HK-2 (cell line): ENCODE data around the gene AP4S1.
"Not testable (repeated sequence)": the region's sequence is repeated elsewhere in the genome, so short reads cannot be mapped to it uniquely, and the experiment has no call there.

Source experiments
- DNase-seq: peaks from one replicate; pipeline ENCODE4 v3.0.0-alpha.2; 2018; ENCODE audit not compliant: unreplicated experiment

AP4S1 gene

GRCh38 chr14:31085027-31085426, 59.6 kb downstream of the AP4S1 start:
- no peak for DNase-seq

GRCh38 chr14:31086466-31086865, 61.0 kb downstream of the AP4S1 start:
- not testable (repeated sequence) for DNase-seq

- DNase-seq: peak; percentile 16
Observed at GRCh38 chr14:31090883-31091764, 65.7 kb downstream of the AP4S1 start.

GRCh38 chr14:31092160-31092708, 66.8 kb downstream of the AP4S1 start:
- no peak for DNase-seq

GRCh38 chr14:31093884-31094839, 68.7 kb downstream of the AP4S1 start:
- not testable (repeated sequence) for DNase-seq

- not testable (repeated sequence) for DNase-seq
Observed at GRCh38 chr14:31095817-31096216, 70.4 kb downstream of the AP4S1 start.

GRCh38 chr14:31096255-31096654, 70.8 kb downstream of the AP4S1 start:
- DNase-seq: no peak

- no peak for DNase-seq
Observed at GRCh38 chr14:31097081-31097480, 71.6 kb downstream of the AP4S1 start.

- no peak for DNase-seq
Observed at GRCh38 chr14:31106768-31107167, 81.3 kb downstream of the AP4S1 start.

GRCh38 chr14:31109257-31109656, 83.8 kb downstream of the AP4S1 start:
- DNase-seq: no peak

- DNase-seq: no peak
Observed at GRCh38 chr14:31110872-31111271, 85.4 kb downstream of the AP4S1 start.

GRCh38 chr14:31113794-31114193, 88.3 kb downstream of the AP4S1 start:
- no peak for DNase-seq

GRCh38 chr14:31118892-31119291, 93.4 kb downstream of the AP4S1 start:
- no peak for DNase-seq

GRCh38 chr14:31122098-31122611, 96.7 kb downstream of the AP4S1 start:
- no peak for DNase-seq

GRCh38 chr14:31122921-31123320, 97.5 kb downstream of the AP4S1 start:
- DNase-seq: no peak

- no peak for DNase-seq
Observed at GRCh38 chr14:31124197-31124596, 98.7 kb downstream of the AP4S1 start.

GRCh38 chr14:31125231-31125630, 99.8 kb downstream of the AP4S1 start:
- DNase-seq: no peak

- no peak for DNase-seq
Observed at GRCh38 chr14:31126680-31127079, 101.2 kb downstream of the AP4S1 start.

GRCh38 chr14:31127690-31128089, 102.2 kb downstream of the AP4S1 start:
- DNase-seq: no peak

GRCh38 chr14:31128601-31129526, 103.4 kb downstream of the AP4S1 start:
- no peak for DNase-seq

GRCh38 chr14:31133133-31133532, 107.7 kb downstream of the AP4S1 start:
- no peak for DNase-seq
